NCI-H187 (cell line): ENCODE results near the gene GXYLT2.
"Not testable (repeated sequence)": the region's sequence is repeated elsewhere in the genome, so short reads cannot be mapped to it uniquely, and the experiment has no call there.

ENCODE experiments used
- DNase-seq, 2 experiments: peaks; one replicate each; lab custom pipeline; 2025; lab: John Stamatoyannopoulos, UW

Gene GXYLT2

DNA sequence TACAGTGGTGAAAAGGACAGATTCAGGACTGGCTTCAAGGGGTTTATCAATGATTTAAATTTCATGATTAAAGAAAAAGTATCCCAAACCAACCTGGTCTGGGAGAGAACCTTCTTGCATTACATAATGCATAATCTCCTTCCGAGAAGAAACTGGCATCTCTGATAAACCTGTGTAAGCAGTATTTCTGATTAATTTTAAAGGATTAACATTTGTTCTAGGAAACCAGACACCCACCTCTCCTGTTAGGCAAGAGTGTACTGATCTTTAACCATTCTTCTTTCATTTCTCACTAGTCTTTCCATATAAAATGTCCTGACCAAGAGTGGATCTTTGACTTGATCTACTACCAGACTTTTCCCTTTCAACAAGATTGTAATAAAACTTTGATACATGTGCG is 85.9 kb downstream of the GXYLT2 start:
- DNase-seq = no peak

DNA sequence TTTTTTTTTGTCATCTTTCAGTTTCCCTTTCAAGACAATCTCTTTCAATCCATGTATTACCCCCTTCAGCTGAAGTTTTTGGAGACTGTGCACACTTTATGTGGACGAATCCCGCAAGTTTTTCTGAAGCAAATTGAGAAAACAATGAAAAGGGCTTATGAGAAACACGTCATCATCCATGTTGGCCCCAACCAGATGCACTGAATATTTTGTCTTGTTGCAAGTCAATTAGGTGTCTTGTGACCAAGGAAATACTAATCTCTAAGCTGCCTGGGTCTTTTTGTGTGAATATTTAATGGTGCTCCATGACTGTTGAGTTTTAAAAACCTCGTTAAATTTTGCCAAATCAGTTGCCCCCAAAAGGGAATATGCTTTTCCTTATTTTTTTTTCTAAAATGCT is 87.1 kb downstream of the GXYLT2 start:
- DNase-seq = no peak

- no peak for DNase-seq
Measured at GRCh38 chr3:72976281-72976741, 88.5 kb downstream of the GXYLT2 start.

DNA sequence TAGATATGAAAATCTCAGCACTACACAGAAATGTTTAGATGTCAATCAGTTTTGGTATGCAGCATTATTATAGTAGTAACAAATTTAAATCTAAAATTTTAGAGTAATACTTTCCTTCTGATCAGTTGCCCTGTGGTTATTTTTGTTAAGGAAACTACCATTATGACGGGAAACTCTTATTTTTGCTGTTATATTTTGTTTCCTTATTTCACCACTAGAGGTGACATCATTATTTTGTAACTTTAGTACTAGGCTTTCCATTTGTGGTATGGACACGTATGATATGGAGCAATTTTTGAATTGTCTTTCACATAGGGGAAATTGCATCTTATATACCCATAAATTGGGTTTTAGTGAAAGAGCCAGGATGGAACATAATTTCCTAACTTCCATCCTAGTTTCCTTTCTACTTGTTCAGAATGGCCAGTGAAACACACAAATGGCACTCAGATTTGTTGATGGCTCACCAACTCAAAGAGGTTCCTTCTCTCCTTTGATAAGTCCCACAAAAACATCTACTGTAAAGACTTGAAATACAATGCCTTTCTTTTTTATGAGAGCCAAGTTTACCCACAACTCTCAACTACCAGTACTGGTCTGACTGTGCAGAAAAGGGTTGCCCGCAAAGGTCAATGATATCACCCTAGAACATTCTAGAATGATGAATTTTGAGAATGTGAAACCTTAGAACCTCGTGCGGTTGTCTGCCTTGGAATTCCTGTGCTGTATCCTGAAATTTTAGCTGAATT is 89.4 kb downstream of the GXYLT2 start:
- no peak for DNase-seq

DNA sequence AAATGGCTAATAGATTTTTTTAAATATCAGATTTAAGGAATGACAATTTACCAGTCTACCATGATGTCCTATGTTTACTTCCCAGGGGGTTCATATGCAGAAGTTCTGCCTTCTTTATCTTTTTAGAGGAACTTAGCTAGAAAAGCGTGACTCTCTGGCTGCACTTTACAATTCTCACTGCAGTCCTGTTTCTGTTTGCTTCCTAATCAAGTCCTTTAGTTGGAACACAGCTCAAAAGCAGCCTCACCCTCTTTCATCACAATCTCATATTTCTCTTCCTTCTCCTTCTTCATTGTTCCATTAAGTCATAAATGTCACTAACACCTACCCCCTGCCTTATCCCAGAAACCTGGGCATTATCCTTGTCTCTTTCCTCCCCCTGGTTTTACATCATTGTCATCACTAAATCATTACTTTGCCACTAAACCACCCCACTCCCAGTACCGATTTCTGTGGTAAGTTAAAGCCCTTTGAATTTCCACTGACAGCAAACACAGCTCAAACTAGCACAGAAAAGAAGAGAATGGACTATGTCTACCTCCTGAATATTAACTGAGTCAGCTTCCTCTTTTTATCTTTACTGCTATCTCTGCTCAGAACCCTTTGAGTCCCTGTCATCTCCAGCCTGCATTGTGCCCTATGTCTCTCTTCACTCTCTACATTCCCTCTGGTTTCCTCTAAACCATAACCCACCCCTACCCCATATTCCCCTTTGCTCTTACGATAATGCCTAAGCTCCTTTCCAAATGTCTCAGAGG is 94.9 kb downstream of the GXYLT2 start:
- DNase-seq = no peak

GRCh38 chr3:72985576-72985975 is 97.7 kb downstream of the GXYLT2 start:
- DNase-seq = no peak

GRCh38 chr3:72990701-72991395 is 103.0 kb downstream of the GXYLT2 start:
- no peak for DNase-seq

- no peak for DNase-seq
Measured at GRCh38 chr3:72991522-72991921, 103.7 kb downstream of the GXYLT2 start.

- no peak for DNase-seq
Measured at GRCh38 chr3:72993391-72993790, 105.5 kb downstream of the GXYLT2 start.

DNA sequence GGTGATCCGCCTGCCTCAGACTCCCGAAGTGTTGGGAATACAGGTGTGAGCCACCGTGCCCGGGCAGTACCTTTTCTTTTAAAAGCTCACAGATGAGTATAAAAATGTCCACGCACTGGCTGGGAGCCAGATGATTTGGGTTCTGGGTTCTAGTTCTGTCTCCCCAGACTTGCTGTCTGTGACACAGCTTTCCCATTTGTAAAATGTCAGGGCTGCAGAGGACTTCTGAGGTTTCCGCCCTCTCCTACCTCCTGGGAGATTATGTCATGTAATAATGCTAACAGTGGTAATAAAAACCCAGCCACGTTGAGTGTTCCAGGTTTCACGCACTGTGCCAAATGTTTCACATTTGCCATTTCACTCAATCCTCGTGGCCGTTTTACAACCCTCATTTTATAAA is 107.5 kb downstream of the GXYLT2 start:
- DNase-seq = no peak

DNA sequence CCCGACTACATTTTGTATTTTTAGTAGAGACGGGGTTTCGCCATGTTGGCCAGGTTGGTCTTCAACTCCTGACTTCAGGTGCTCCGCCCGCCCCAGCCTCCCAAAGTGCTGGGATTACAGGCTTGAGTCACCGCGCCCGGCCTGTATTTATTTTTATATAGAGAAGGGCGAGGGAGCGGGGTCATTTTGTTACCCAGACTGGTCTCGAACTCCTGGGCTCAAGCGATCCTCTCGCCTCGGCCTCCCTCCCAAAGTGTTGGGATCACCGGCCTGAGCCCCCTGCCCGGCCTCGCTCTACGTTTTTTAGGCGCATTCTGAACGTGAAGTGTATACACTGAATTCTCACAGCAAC is 108.3 kb downstream of the GXYLT2 start:
- no peak for DNase-seq

DNA sequence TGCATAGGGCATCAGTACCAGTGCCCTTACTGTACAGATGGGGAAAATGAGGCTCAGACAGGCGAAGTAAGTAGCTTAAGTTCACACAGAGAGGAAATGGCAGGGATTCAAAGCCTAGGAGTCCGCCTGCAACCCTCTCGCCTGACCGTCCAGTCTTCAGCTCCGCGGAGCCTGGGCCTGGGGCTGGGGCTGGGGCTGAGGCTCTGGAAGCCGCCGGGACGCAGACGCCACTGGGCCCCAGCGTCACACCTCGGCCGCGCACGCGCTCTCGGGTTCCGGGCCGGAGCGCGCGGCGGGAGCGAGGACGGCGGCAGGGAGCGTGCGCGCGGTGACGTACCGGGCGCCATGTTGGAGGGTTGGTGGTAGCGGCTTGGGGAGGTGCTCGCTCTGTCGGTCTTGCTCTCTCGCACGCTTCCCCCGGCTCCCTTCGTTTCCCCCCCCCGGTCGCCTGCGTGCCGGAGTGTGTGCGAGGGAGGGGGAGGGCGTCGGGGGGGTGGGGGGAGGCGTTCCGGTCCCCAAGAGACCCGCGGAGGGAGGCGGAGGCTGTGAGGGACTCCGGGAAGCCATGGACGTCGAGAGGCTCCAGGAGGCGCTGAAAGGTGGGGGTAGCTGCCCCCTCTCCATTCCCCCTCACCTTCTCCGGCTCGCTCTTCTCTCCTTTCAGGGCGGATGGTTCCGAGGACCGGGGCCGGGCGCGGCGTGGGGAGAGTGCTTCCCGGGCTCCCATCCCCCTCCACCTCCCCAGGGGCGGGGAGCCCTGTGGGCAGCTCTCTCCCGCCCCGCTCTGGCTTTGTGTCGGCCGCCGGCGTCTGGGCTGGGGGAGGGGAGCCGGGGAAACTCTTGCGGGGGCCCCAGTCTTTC is 108.9 kb downstream of the GXYLT2 start, which contains the start of gene PPP4R2:
PPP4R2 (plus strand) TSS at position 339 of the 861 bp plus-strand sequence; CDS start at position 566, 227 bp downstream.
- peak; percentile 46 to 51 for DNase-seq

DNA sequence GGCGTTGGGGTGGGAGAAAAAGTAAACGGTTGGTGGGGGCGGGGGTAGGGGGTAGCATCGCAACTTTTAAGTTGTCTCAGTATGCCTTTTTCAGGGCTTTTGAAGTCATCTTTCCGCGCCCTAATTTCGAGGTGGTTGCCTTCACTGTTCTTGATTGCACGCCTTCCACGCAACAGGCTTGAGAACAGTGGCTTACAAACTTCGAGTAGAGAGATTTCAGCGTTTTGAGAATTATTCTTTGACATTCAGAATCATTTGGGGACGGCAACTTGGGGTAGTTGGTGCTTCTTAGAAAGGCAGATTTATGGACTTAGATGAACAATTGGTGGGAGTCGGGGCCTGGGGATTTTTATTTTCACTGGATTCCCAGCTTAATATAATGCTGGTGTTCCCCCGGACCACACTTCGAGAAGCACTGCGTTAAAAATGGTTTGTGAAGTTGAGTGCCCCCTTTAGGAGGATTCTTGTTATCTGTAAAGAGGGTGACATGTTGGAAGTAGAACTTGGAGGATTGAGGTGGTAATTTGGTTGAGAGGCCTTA is 109.6 kb downstream of the GXYLT2 start:
- DNase-seq = no peak

- DNase-seq = no peak
Measured at GRCh38 chr3:72998466-72998865, 110.6 kb downstream of the GXYLT2 start.

DNA sequence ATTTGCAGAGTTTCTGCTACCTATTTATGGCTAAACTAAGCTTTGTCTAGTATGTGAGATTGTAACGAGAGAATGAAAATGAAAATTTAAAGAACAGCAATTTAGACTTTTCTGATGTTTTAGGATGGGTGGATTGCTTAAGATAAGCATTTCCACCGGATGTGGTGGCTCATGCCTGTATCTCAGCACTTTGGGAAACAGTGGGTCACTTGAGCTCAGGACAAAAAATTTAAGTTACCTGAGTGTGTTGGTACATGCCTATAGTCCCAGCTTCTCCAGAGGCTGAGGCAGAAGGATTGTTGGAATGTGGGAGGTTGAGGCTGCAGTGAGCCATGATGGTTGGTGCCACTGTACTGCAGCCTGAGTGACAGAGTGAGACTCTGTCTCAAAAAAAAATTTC is 112.1 kb downstream of the GXYLT2 start:
- DNase-seq = no peak

GRCh38 chr3:73003050-73003449 is 115.2 kb downstream of the GXYLT2 start:
- not testable (repeated sequence) for DNase-seq

- DNase-seq = no peak
Measured at GRCh38 chr3:73004316-73004715, 116.5 kb downstream of the GXYLT2 start.

DNA sequence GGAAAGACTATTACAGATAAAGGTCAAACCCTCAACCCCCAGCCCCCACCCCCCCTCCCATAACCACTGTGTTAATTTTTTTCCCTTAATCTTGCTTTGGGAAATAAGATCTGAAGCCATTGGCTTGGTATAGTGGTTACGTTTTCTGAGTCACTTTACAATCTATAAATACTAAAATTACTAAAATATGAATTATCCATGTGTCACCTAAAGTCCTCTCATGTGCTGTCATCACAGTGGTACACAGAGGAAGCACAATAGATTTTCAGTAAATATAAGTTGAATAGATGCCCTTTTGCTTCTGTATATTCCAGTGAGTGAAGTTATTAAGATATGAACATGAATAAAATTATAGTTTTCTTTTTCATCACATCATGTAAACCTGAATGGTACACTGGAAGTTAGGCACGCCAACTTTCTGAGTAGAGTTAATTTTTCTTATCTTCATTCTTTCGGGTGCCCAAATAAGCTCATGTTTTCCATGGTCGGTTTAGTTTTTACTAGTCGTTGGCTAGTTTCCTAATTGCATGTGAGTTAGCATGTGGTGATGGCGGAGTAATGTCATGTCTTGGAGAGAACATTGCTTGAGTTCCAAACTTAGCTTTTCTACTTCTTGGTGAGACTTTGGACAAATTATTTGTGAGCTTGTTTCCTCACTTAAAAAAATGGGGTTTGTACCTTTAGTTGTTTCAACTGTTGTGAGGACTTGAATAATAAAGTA is 120.3 kb downstream of the GXYLT2 start:
- no peak for DNase-seq

GRCh38 chr3:73009008-73009407 is 121.2 kb downstream of the GXYLT2 start:
- DNase-seq = no peak

- DNase-seq = no peak
Measured at GRCh38 chr3:73009750-73010149, 121.9 kb downstream of the GXYLT2 start.

DNA sequence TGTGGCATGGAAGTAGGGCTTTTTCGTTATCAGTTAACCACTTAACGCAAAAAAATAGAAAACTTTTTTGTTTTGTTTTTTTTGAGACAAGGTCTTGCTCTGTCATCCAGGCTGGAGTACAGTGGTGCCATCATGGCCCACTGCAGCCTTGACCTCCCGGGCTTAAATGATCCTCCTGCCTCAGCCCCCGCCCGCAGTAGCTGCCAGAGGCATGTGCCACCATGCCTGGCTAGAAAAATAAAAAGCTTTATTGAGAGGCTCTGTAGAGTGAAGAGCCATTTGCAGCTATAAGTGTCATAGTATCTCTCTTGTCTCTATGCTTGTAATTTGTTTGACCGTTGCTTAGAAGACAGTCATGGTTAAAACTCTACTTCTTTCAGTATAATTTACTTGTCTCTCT is 122.3 kb downstream of the GXYLT2 start:
- DNase-seq = peak; percentile 2 to 44
